CD14-positive monocyte (primary cell): ENCODE data around the gene SMPD3. TPM values are rescaled to one million over a fixed set of nuclear protein-coding genes. Genes with fewer than 3 reads are reported as not detected.

Experiments used
- DNase-seq, 3 donors: peaks; one replicate each; pipeline ENCODE4 v3.0.0-alpha.2; 2011 to 2022
- H2AFZ ChIP-seq: 2 replicates; pipeline ENCODE4 v1.6.0; 2012; ENCODE audit warnings: mild to moderate bottlenecking, low read depth, low read length, inconsistent platforms; ENCODE audit not compliant: insufficient read depth, poor library complexity, severe bottlenecking
- H3K27ac ChIP-seq, 2 donors: 1 replicate in 1 of 2; 2 replicates in 1 of 2; pipeline ENCODE4 v1.5.1; 2012 to 2013; ENCODE audit warnings: low read length in 2 of 2, control low read depth in 1 of 2, inconsistent platforms in 1 of 2, low read depth in 1 of 2, mild to moderate bottlenecking in 1 of 2
- H3K27me3 ChIP-seq, 2 donors: one replicate each; pipeline versions ENCODE4 v1.6.0 to v1.6.1; 2011 to 2013; ENCODE audit warnings: low read length in 2 of 2; ENCODE audit not compliant: control insufficient read depth in 2 of 2, insufficient read depth in 2 of 2
- H3K36me3 ChIP-seq, 2 donors: replicated peaks in 1 of 2; 1 replicate in 1 of 2; 2 replicates in 1 of 2; pipeline versions ENCODE4 v1.5.1 to v1.6.1; 2012 to 2013; ENCODE audit warnings: low read length in 2 of 2, control low read depth in 1 of 2, inconsistent platforms in 1 of 2, mild to moderate bottlenecking in 1 of 2; ENCODE audit not compliant: insufficient read depth in 2 of 2, control insufficient read depth in 1 of 2
- H3K4me1 ChIP-seq, 2 donors: 1 replicate in 1 of 2; 2 replicates in 1 of 2; pipeline versions ENCODE4 v1.5.1 to v1.6.1; 2012 to 2013; ENCODE audit warnings: low read length in 2 of 2, control low read depth in 1 of 2, inconsistent platforms in 1 of 2, mild to moderate bottlenecking in 1 of 2, moderate library complexity in 1 of 2; ENCODE audit not compliant: insufficient read depth in 2 of 2, control insufficient read depth in 1 of 2
- H3K4me2 ChIP-seq: replicated peaks from 2 replicates; pipeline ENCODE3; 2012; ENCODE audit warnings: low read length, moderate library complexity, mild to moderate bottlenecking; ENCODE audit not compliant: poor library complexity, severe bottlenecking; ENCODE audit errors: extremely low read depth
- H3K4me3 ChIP-seq, 3 experiments: fragments of 200-600 bp in 1 of 3; sonication (generic) in 1 of 3; replicated peaks in 1 of 3; 1 replicate in 2 of 3; 2 replicates in 1 of 3; pipeline ENCODE4 v1.5.1; 2011 to 2013; ENCODE audit warnings: low read length in 3 of 3, mild to moderate bottlenecking in 3 of 3, control low read depth in 2 of 3, low read depth in 2 of 3, inconsistent platforms in 1 of 3, moderate library complexity in 1 of 3
- H3K79me2 ChIP-seq: 2 replicates; pipeline ENCODE4 v1.6.0; 2012; ENCODE audit warnings: mild to moderate bottlenecking, control low read depth, inconsistent platforms, low read length, moderate library complexity; ENCODE audit not compliant: insufficient read depth
- H3K9ac ChIP-seq: 2 replicates; pipeline ENCODE4 v1.6.0; 2017; ENCODE audit warnings: low read length, mild to moderate bottlenecking; ENCODE audit not compliant: insufficient read depth, poor library complexity, severe bottlenecking
- H3K9me3 ChIP-seq, 2 donors: replicated peaks in 1 of 2; 1 replicate in 1 of 2; 2 replicates in 1 of 2; pipeline versions ENCODE4 v1.5.1 to v1.6.1; 2012 to 2013; ENCODE audit warnings: low read length in 2 of 2, control low read depth in 1 of 2; ENCODE audit not compliant: control insufficient read depth in 1 of 2, insufficient read depth in 1 of 2
- H4K20me1 ChIP-seq: 2 replicates; pipeline ENCODE4 v1.6.0; 2012; ENCODE audit warnings: mild to moderate bottlenecking, low read length, control low read depth, moderate library complexity; ENCODE audit not compliant: insufficient read depth
- H3K27ac Mint-ChIP-seq, 7 donors: one replicate each; pipeline ENCODE4 v1.8.0; 2020; ENCODE audit warnings: mild to moderate bottlenecking in 7 of 7, mixed read lengths in 7 of 7, moderate library complexity in 6 of 7, inconsistent platforms in 2 of 7
- H3K27me3 Mint-ChIP-seq, 3 donors: one replicate each; pipeline ENCODE4 v1.8.0; 2021 to 2022; ENCODE audit warnings: low read depth in 3 of 3, mild to moderate bottlenecking in 3 of 3, mixed read lengths in 3 of 3, moderate library complexity in 3 of 3, inconsistent platforms in 1 of 3
- H3K36me3 Mint-ChIP-seq, 2 donors: one replicate each; pipeline ENCODE4 v1.8.0; 2020; ENCODE audit warnings: mixed read lengths in 2 of 2, inconsistent platforms in 1 of 2, mild to moderate bottlenecking in 1 of 2
- H3K4me1 Mint-ChIP-seq: one replicate; pipeline ENCODE4 v1.8.0; 2020; ENCODE audit warnings: mild to moderate bottlenecking, mixed read lengths
- H3K4me3 Mint-ChIP-seq, 2 donors: one replicate each; pipeline ENCODE4 v1.8.0; 2020; ENCODE audit warnings: mild to moderate bottlenecking in 2 of 2, mixed read lengths in 2 of 2, moderate library complexity in 1 of 2
- H3K9me3 Mint-ChIP-seq, 7 donors: one replicate each; pipeline ENCODE4 v1.8.0; 2020 to 2022; ENCODE audit warnings: mixed read lengths in 7 of 7, mild to moderate bottlenecking in 6 of 7, moderate library complexity in 6 of 7, inconsistent platforms in 2 of 7
- WGBS: methylation state at CpG from one replicate; pipeline ENCODE4 v1.1.5; 2013; ENCODE audit warnings: missing lambda C conversion rate; ENCODE audit not compliant: insufficient coverage; 5-methylcytosine and 5-hydroxymethylcytosine counted together
- intact Hi-C, 2 donors: fragments of 100-400 bp; cut with micrococcal nuclease; formaldehyde crosslinking; loops; one replicate each; pipeline versions ENCODE4 v1.15.0 to v1.15.1; 2023
- polyA plus RNA-seq, 3 donors: library from polyadenylated mRNA; depleted of rRNA in 1 of 3; unstranded in 2 of 3; stranded (reverse) in 1 of 3; fragments of 300-500 nt in 2 of 3; fragments of >200 nt in 1 of 3; fragmentation: Illumina TruSeq in 2 of 3; gene quantifications; 1 replicate in 2 of 3; 2 replicates in 1 of 3; pipeline ENCODE4 v1.2.3, GENCODE V29; 2012 to 2021
- TF ChIP-seq, protein P1 (sequence below): fragments of 200-600 bp; IDR thresholded peaks from one replicate; pipeline ENCODE4 v1.8.0; 2022; ENCODE audit warnings: antibody characterized with exemption, mild to moderate bottlenecking

The SMPD3 gene
- polyA plus RNA-seq, 3 donors, result 0.40 to 1.1 (median 0.51) TPM

- Histone ChIP-seq H3K9ac (no peak overlapping the region), H3K27me3 (no peaks in the 10 kb centered on the region), H3K9me3 (no peaks in the 10 kb centered on the region), H3K4me3 (no peak overlapping the region), H3K4me2 (no peak overlapping the region), H2AFZ (no peak overlapping the region), H3K36me3 (peaks cover 67 to 98% of the 10 kb centered on the region in 2 donors), H3K27ac (no peak overlapping the region), H4K20me1 (no peaks in the 10 kb centered on the region), H3K4me1 (no peaks in the 10 kb centered on the region), H3K79me2 (no peaks in the 10 kb centered on the region)
- H3K4me3 Mint-ChIP-seq, result no peak overlapping the region
- no peak overlapping the region for H3K27ac Mint-ChIP-seq
- peaks cover 0 to 1% (median 1%) of the 10 kb centered on the region in 3 donors for H3K27me3 Mint-ChIP-seq
- 100% methylated on average over 2 of the region's 7 CpGs for WGBS
- no peaks in the 10 kb centered on the region for H3K9me3 Mint-ChIP-seq
- intact Hi-C loops, result no loop called here
- TF ChIP-seq, protein P1, sequence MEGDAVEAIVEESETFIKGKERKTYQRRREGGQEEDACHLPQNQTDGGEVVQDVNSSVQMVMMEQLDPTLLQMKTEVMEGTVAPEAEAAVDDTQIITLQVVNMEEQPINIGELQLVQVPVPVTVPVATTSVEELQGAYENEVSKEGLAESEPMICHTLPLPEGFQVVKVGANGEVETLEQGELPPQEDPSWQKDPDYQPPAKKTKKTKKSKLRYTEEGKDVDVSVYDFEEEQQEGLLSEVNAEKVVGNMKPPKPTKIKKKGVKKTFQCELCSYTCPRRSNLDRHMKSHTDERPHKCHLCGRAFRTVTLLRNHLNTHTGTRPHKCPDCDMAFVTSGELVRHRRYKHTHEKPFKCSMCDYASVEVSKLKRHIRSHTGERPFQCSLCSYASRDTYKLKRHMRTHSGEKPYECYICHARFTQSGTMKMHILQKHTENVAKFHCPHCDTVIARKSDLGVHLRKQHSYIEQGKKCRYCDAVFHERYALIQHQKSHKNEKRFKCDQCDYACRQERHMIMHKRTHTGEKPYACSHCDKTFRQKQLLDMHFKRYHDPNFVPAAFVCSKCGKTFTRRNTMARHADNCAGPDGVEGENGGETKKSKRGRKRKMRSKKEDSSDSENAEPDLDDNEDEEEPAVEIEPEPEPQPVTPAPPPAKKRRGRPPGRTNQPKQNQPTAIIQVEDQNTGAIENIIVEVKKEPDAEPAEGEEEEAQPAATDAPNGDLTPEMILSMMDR, result no peak
- no peak for DNase-seq
- H3K36me3 Mint-ChIP-seq, result peaks cover 85 to 94% of the 10 kb centered on the region in 2 donors
- H3K4me1 Mint-ChIP-seq, result no peaks in the 10 kb centered on the region
These were observed 105.7 kb downstream of the SMPD3 start for GRCh38 chr16:68342620-68343019.

- no peak for DNase-seq
- Histone ChIP-seq H3K27ac (no peak overlapping the region), H3K4me2 (no peak overlapping the region), H3K9me3 (no peaks in the 10 kb centered on the region), H3K36me3 (peaks cover 54 to 92% of the 10 kb centered on the region in 2 donors), H3K4me3 (no peak overlapping the region), H3K79me2 (no peaks in the 10 kb centered on the region), H4K20me1 (no peaks in the 10 kb centered on the region), H2AFZ (no peak overlapping the region), H3K4me1 (peaks cover 2 to 3% of the 10 kb centered on the region in 2 donors), H3K9ac (no peak overlapping the region), H3K27me3 (no peaks in the 10 kb centered on the region)
- Mint-ChIP-seq H3K27me3 (peaks cover 0 to 2% (median 0%) of the 10 kb centered on the region in 3 donors), H3K36me3 (peaks cover 69 to 80% of the 10 kb centered on the region in 2 donors), H3K4me1 (peaks cover 2% of the 10 kb centered on the region), H3K27ac (no peak overlapping the region), H3K9me3 (no peaks in the 10 kb centered on the region), H3K4me3 (no peak overlapping the region)
- TF ChIP-seq, protein P1, result no peak
- intact Hi-C loops, result no loop called here
- WGBS, result 87% methylated on average over 10 of the region's 13 CpGs
These were observed 109.1 kb downstream of the SMPD3 start for GRCh38 chr16:68339214-68339613.
